ENCODE measurements around the gene RBBP4.

- TF ChIP-seq POLR2A (IDR thresholded peaks at IDR 0.05) (no peak), CTCF (IDR thresholded peaks at IDR 0.05) (no peak)
Observed at GRCh38 chr1:32680642-32681041, 29.6 kb downstream of the RBBP4 start.
